IMR-90 (cell line): ENCODE results near the gene SEMA6D.
A peak's percentile ranks its signal among the peaks of the same experiment; 100 is the strongest.

ENCODE experiments used
- POLR2A ChIP-seq: IDR thresholded peaks from 2 replicates; pipeline ENCODE4 v1.6.1; 2012; ENCODE audit warnings: mild to moderate bottlenecking, low read depth, low read length
- SMC3 ChIP-seq: fragments of 150-350 bp; IDR thresholded peaks from 2 replicates; pipeline ENCODE4 v1.6.1; 2016; ENCODE audit warnings: low read depth, mild to moderate bottlenecking, antibody characterized with exemption, low read length, moderate library complexity
- TF ChIP-seq, protein P1 (sequence below): conservative IDR thresholded peaks from 2 replicates; pipeline ENCODE4 v1.5.1; 2012; ENCODE audit warnings: mild to moderate bottlenecking, low read depth, low read length, improper control_type of control experiment
- TF ChIP-seq, protein P2 (sequence below): fragments of 150-350 bp; IDR thresholded peaks from 2 replicates; pipeline ENCODE4 v1.6.1; 2017; ENCODE audit warnings: mild to moderate bottlenecking, antibody characterized with exemption, low read length, low read depth

GRCh38 chr15:47711655-47712054, 5.7 kb upstream of the SEMA6D start:
- TF ChIP-seq, protein P1, sequence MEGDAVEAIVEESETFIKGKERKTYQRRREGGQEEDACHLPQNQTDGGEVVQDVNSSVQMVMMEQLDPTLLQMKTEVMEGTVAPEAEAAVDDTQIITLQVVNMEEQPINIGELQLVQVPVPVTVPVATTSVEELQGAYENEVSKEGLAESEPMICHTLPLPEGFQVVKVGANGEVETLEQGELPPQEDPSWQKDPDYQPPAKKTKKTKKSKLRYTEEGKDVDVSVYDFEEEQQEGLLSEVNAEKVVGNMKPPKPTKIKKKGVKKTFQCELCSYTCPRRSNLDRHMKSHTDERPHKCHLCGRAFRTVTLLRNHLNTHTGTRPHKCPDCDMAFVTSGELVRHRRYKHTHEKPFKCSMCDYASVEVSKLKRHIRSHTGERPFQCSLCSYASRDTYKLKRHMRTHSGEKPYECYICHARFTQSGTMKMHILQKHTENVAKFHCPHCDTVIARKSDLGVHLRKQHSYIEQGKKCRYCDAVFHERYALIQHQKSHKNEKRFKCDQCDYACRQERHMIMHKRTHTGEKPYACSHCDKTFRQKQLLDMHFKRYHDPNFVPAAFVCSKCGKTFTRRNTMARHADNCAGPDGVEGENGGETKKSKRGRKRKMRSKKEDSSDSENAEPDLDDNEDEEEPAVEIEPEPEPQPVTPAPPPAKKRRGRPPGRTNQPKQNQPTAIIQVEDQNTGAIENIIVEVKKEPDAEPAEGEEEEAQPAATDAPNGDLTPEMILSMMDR = peak; percentile 54
- TF ChIP-seq SMC3 (peak; percentile 39), POLR2A (no peak)
- TF ChIP-seq, protein P2, sequence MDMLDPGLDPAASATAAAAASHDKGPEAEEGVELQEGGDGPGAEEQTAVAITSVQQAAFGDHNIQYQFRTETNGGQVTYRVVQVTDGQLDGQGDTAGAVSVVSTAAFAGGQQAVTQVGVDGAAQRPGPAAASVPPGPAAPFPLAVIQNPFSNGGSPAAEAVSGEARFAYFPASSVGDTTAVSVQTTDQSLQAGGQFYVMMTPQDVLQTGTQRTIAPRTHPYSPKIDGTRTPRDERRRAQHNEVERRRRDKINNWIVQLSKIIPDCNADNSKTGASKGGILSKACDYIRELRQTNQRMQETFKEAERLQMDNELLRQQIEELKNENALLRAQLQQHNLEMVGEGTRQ = no peak
